HepG2 (cell line): ENCODE data around the gene ZMYND19. TPM values are rescaled to one million over a fixed set of nuclear protein-coding genes. Genes with fewer than 3 reads are reported as not detected.

Experiments
- CHD2 ChIP-seq: IDR thresholded peaks from 2 replicates; pipeline ENCODE4 v1.6.1; 2011; ENCODE audit warnings: low read depth, low read length, improper control_type of control experiment
- GTF3A ChIP-seq: sonication (generic); formaldehyde crosslinking; conservative IDR thresholded peaks from 2 replicates; pipeline ENCODE4 v1.4.0; 2020; ENCODE audit warnings: mild to moderate bottlenecking, missing genetic modification reagents
- HCFC1 ChIP-seq: fragments of 150-350 bp; IDR thresholded peaks from 2 replicates; pipeline ENCODE4 v1.6.1; 2014; ENCODE audit warnings: low read depth, low read length
- HNRNPL ChIP-seq: fragments of 200-400 bp; formaldehyde crosslinking; IDR thresholded peaks from 2 replicates; pipeline ENCODE4 v1.6.1; 2017; ENCODE audit warnings: mild to moderate bottlenecking, low read depth, low read length
- KAT8 ChIP-seq: IDR thresholded peaks from 2 replicates; pipeline ENCODE4 v1.6.1; 2016; ENCODE audit warnings: missing genetic modification reagents, missing compliant biosample characterization
- MED13 ChIP-seq: sonication (generic); formaldehyde crosslinking; IDR thresholded peaks from 2 replicates; pipeline ENCODE4 v1.5.0; 2020; ENCODE audit warnings: missing genetic modification reagents
- RARA ChIP-seq: IDR thresholded peaks from 2 replicates; pipeline ENCODE4 v1.6.1; 2016; ENCODE audit warnings: missing genetic modification reagents, missing compliant biosample characterization
- RXRB ChIP-seq: IDR thresholded peaks from 2 replicates; pipeline ENCODE4 v1.6.1; 2016; ENCODE audit warnings: borderline replicate concordance, missing genetic modification reagents, missing compliant biosample characterization
- SSRP1 ChIP-seq: IDR thresholded peaks from 2 replicates; pipeline ENCODE4 v1.6.1; 2016; ENCODE audit warnings: control low read depth
- TBX2 ChIP-seq: sonication (generic); formaldehyde crosslinking; IDR thresholded peaks from 2 replicates; pipeline ENCODE4 v1.5.0; 2020; ENCODE audit warnings: missing genetic modification reagents, mild to moderate bottlenecking, borderline replicate concordance
- ZBTB21 ChIP-seq: sonication (generic); formaldehyde crosslinking; IDR thresholded peaks from 2 replicates; pipeline ENCODE4 v1.4.0; 2020; ENCODE audit warnings: missing genetic modification reagents
- ZFY ChIP-seq: sonication (generic); formaldehyde crosslinking; IDR thresholded peaks from 2 replicates; pipeline ENCODE4 v1.4.0; 2020; ENCODE audit warnings: missing genetic modification reagents
- ZFYVE20 ChIP-seq: sonication (generic); formaldehyde crosslinking; IDR thresholded peaks from 2 replicates; pipeline ENCODE4 v1.8.0; 2023; ENCODE audit warnings: low read depth, mild to moderate bottlenecking, moderate library complexity, missing genetic modification reagents, borderline replicate concordance
- ZKSCAN1 ChIP-seq: fragments of 150-350 bp; IDR thresholded peaks from 2 replicates; pipeline ENCODE4 v1.6.1; 2014; ENCODE audit warnings: low read length
- ZNF234 ChIP-seq: sonication (generic); formaldehyde crosslinking; conservative IDR thresholded peaks from 2 replicates; pipeline ENCODE4 v1.5.1; 2020; ENCODE audit warnings: mild to moderate bottlenecking, missing genetic modification reagents
- ZNF841 ChIP-seq: sonication (generic); formaldehyde crosslinking; IDR thresholded peaks from 2 replicates; pipeline ENCODE4 v1.8.1; 2023; ENCODE audit warnings: missing genetic modification reagents, borderline replicate concordance
- polyA plus RNA-seq, 8 experiments: library from polyadenylated mRNA; depleted of rRNA in 3 of 8; stranded (reverse) in 7 of 8; unstranded in 1 of 8; fragments of >200 nt; fragmentation: Illumina TruSeq in 4 of 8; extraction: Trizol in 4 of 8; gene quantifications; 2 replicates each; pipeline versions ENCODE4 v1.2.1 to v1.2.3, GENCODE V29; 2011 to 2016; ENCODE audit warnings: low read depth in 4 of 8, missing spikeins in 1 of 8, mixed read lengths in 1 of 8; ENCODE audit not compliant: insufficient read depth in 1 of 8
- total RNA-seq, 5 experiments: library from RNA; depleted of rRNA; stranded (reverse); fragments of >200 nt; fragmentation: Illumina TruSeq; extraction: Trizol; gene quantifications; 2 replicates each; pipeline ENCODE4 v1.2.3, GENCODE V29; 2016; ENCODE audit warnings: low read depth in 1 of 5
- TF ChIP-seq, protein P1 (sequence below): sonication (generic); formaldehyde crosslinking; IDR thresholded peaks from 2 replicates; pipeline ENCODE4; 2020; ENCODE audit warnings: missing genetic modification reagents, mild to moderate bottlenecking, borderline replicate concordance
- TF ChIP-seq, protein P2 (sequence below): IDR thresholded peaks from 2 replicates; pipeline ENCODE4 v1.6.1; 2016; ENCODE audit warnings: missing biosample characterization, missing genetic modification reagents, low read depth
- TF ChIP-seq, protein P3 (sequence below): IDR thresholded peaks from 2 replicates; pipeline ENCODE4 v1.6.1; 2016; ENCODE audit warnings: control low read depth
- TF ChIP-seq, protein P4 (sequence below): sonication (generic); formaldehyde crosslinking; IDR thresholded peaks from 2 replicates; pipeline ENCODE4 v1.4.0; 2020; ENCODE audit warnings: missing genetic modification reagents
- TF ChIP-seq, protein P5 (sequence below): sonication (generic); formaldehyde crosslinking; IDR thresholded peaks from 2 replicates; pipeline ENCODE4 v1.8.0; 2022; ENCODE audit warnings: missing genetic modification reagents, mild to moderate bottlenecking, inconsistent platforms, borderline replicate concordance
- TF ChIP-seq, protein P6 (sequence below): sonication (generic); formaldehyde crosslinking; IDR thresholded peaks from 2 replicates; pipeline ENCODE4 v1.8.1; 2023; ENCODE audit warnings: missing genetic modification reagents, inconsistent platforms, borderline replicate concordance

The ZMYND19 gene
- total and polyA plus RNA-seq, 2 of the 13 experiments (the other 11 are each of a cell fraction or from before 2014, with no cell fraction given) = 21.3 to 38.7 TPM

DNA sequence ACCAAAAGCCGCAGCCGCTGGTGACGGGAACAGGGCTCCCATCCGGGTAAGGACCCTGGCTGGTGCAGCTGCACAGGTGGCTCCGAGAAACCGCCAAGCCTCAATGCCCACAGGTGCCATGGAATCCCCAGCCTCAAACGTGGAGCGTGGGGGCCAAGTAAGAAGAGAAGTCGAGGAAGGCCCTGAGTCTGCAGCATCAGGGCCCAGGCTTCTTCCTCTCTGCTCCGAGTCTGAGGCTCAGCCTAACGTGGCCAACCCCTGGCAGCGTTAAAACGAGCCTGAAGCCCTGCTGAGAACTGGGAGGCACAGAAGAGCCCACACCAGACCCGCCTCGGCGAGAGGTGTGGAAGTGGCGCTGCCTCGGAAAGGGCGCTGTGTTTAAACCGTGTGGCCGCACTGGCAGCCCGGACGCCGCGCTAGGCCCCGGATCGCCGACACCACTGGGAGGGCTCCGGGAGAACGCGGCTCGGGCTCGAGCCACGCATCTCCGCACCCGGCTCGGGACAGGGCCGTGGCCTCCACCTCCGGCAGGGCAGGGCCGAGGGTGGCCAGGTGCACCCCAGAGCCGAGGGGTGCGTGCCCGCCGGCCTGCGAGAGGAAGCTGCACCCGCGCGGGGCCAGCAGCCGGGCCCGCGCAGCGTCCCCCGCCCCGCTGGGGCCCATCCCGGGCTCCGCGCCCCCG is 730 bp downstream of the ZMYND19 start (continued):
- TF ChIP-seq TBX2 (CRISPR knock-in tag) (no peak), ZBTB21 (no peak), HCFC1 (no peak), ZKSCAN1 (no peak), RARA (no peak), RXRB (CRISPR knock-in tag) (no peak), CHD2 (no peak), SSRP1 (CRISPR knock-in tag) (no peak), ZNF234 (no peak), HNRNPL (no peak), ZFYVE20 (no peak), GTF3A (CRISPR knock-in tag) (no peak), KAT8 (CRISPR knock-in tag) (no peak), ZFY (CRISPR knock-in tag) (peak; percentile 74), ZNF841 (no peak), MED13 (CRISPR knock-in tag) (no peak)
- TF ChIP-seq, protein P1, sequence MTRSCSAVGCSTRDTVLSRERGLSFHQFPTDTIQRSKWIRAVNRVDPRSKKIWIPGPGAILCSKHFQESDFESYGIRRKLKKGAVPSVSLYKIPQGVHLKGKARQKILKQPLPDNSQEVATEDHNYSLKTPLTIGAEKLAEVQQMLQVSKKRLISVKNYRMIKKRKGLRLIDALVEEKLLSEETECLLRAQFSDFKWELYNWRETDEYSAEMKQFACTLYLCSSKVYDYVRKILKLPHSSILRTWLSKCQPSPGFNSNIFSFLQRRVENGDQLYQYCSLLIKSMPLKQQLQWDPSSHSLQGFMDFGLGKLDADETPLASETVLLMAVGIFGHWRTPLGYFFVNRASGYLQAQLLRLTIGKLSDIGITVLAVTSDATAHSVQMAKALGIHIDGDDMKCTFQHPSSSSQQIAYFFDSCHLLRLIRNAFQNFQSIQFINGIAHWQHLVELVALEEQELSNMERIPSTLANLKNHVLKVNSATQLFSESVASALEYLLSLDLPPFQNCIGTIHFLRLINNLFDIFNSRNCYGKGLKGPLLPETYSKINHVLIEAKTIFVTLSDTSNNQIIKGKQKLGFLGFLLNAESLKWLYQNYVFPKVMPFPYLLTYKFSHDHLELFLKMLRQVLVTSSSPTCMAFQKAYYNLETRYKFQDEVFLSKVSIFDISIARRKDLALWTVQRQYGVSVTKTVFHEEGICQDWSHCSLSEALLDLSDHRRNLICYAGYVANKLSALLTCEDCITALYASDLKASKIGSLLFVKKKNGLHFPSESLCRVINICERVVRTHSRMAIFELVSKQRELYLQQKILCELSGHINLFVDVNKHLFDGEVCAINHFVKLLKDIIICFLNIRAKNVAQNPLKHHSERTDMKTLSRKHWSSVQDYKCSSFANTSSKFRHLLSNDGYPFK (CRISPR knock-in tag) = no peak
- TF ChIP-seq, protein P2, sequence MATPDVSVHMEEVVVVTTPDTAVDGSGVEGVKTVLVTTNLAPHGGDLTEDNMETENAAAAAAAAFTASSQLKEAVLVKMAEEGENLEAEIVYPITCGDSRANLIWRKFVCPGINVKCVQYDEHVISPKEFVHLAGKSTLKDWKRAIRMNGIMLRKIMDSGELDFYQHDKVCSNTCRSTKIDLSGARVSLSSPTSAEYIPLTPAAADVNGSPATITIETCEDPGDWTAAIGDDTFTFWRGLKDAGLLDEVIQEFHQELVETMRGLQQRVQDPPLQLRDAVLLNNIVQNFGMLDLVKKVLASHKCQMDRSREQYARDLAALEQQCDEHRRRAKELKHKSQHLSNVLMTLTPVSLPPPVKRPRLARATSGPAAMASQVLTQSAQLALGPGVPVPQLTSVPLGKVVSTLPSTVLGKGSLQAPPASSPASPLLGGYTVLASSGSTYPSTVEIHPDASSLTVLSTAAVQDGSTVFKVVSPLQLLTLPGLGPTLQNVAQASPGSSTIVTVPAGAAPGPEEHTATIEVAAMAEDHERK = no peak
- TF ChIP-seq, protein P3, sequence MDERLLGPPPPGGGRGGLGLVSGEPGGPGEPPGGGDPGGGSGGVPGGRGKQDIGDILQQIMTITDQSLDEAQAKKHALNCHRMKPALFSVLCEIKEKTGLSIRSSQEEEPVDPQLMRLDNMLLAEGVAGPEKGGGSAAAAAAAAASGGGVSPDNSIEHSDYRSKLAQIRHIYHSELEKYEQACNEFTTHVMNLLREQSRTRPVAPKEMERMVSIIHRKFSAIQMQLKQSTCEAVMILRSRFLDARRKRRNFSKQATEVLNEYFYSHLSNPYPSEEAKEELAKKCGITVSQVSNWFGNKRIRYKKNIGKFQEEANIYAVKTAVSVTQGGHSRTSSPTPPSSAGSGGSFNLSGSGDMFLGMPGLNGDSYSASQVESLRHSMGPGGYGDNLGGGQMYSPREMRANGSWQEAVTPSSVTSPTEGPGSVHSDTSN (CRISPR knock-in tag) = no peak
- TF ChIP-seq, protein P4, sequence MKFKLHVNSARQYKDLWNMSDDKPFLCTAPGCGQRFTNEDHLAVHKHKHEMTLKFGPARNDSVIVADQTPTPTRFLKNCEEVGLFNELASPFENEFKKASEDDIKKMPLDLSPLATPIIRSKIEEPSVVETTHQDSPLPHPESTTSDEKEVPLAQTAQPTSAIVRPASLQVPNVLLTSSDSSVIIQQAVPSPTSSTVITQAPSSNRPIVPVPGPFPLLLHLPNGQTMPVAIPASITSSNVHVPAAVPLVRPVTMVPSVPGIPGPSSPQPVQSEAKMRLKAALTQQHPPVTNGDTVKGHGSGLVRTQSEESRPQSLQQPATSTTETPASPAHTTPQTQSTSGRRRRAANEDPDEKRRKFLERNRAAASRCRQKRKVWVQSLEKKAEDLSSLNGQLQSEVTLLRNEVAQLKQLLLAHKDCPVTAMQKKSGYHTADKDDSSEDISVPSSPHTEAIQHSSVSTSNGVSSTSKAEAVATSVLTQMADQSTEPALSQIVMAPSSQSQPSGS = 0 out of 2 replicates have a peak, but pooled peaks have one; percentile 16
- TF ChIP-seq, protein P5, sequence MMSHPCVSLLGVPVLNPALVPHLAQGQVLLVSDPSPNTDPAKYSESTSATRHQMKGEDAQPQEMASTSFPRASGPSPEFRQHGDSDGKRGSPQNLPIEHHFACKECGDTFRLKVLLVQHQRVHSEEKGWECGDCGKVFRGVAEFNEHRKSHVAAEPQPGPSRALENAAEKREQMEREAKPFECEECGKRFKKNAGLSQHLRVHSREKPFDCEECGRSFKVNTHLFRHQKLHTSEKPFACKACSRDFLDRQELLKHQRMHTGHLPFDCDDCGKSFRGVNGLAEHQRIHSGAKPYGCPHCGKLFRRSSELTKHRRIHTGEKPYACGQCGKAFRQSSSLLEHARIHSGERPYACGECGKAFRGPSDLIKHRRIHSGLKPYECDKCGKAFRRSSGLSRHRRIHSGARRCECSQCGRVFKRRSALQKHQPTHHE (CRISPR knock-in tag) = no peak
- TF ChIP-seq, protein P6, sequence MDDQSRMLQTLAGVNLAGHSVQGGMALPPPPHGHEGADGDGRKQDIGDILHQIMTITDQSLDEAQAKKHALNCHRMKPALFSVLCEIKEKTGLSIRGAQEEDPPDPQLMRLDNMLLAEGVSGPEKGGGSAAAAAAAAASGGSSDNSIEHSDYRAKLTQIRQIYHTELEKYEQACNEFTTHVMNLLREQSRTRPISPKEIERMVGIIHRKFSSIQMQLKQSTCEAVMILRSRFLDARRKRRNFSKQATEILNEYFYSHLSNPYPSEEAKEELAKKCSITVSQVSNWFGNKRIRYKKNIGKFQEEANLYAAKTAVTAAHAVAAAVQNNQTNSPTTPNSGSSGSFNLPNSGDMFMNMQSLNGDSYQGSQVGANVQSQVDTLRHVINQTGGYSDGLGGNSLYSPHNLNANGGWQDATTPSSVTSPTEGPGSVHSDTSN (CRISPR knock-in tag) = no peak
